Stimulated activated CD4-positive, alpha-beta T cell treated with anti-CD3 and anti-CD28 coated beads, Interleukin-1b, Interleukin-23, amount 100 ng/mL, for 1 hour (primary cell): ENCODE results near the gene CKAP5.
"Not testable (repeated sequence)": the region's sequence is repeated elsewhere in the genome, so short reads cannot be mapped to it uniquely, and the experiment has no call there.

ENCODE experiments used
- DNase-seq, 2 donors: peaks; one replicate each; pipeline ENCODE4 v3.0.0-alpha.2; 2020; ENCODE audit warnings: low read depth in 2 of 2

CKAP5 gene

GRCh38 chr11:46855167-46855566 is 9.1 kb upstream of the CKAP5 start:
- DNase-seq: no peak

- DNase-seq: no peak
Measured at GRCh38 chr11:46850829-46851380, 4.8 kb upstream of the CKAP5 start.

- no peak for DNase-seq
Measured at GRCh38 chr11:46849631-46850030, 3.6 kb upstream of the CKAP5 start.

GRCh38 chr11:46846510-46846830 is 390 bp upstream of the CKAP5 start:
- DNase-seq: no peak

GRCh38 chr11:46845440-46845739 is 690 bp downstream of the CKAP5 start:
- DNase-seq: no peak

- no peak for DNase-seq
Measured at GRCh38 chr11:46840116-46840515, 6.0 kb downstream of the CKAP5 start.

GRCh38 chr11:46838501-46838900 is 7.6 kb downstream of the CKAP5 start:
- no peak for DNase-seq

- no peak for DNase-seq
Measured at GRCh38 chr11:46837860-46838259, 8.2 kb downstream of the CKAP5 start.

- DNase-seq: no peak
Measured at GRCh38 chr11:46836870-46837269, 9.2 kb downstream of the CKAP5 start.

GRCh38 chr11:46836431-46836830 is 9.6 kb downstream of the CKAP5 start:
- no peak for DNase-seq

GRCh38 chr11:46835897-46836296 is 10.2 kb downstream of the CKAP5 start:
- no peak for DNase-seq

GRCh38 chr11:46834821-46835220 is 11.3 kb downstream of the CKAP5 start:
- no peak for DNase-seq

GRCh38 chr11:46832511-46833214 is 13.4 kb downstream of the CKAP5 start:
- DNase-seq: no peak

- no peak for DNase-seq
Measured at GRCh38 chr11:46827995-46828394, 18.1 kb downstream of the CKAP5 start.

- DNase-seq: peak; percentile 13 to 45
Measured at GRCh38 chr11:46826310-46827044, 19.6 kb downstream of the CKAP5 start.

GRCh38 chr11:46808799-46809431 is 37.2 kb downstream of the CKAP5 start:
- no peak for DNase-seq

- DNase-seq: no peak
Measured at GRCh38 chr11:46801694-46802470, 44.2 kb downstream of the CKAP5 start.

GRCh38 chr11:46800177-46800576 is 45.9 kb downstream of the CKAP5 start:
- no peak for DNase-seq

- DNase-seq: not testable (repeated sequence)
Measured at GRCh38 chr11:46799725-46800124, 46.4 kb downstream of the CKAP5 start.

GRCh38 chr11:46778416-46778815 is 67.7 kb downstream of the CKAP5 start:
- DNase-seq: no peak

- no peak for DNase-seq
Measured at GRCh38 chr11:46776878-46777277, 69.2 kb downstream of the CKAP5 start.

GRCh38 chr11:46769636-46770221 is 76.4 kb downstream of the CKAP5 start:
- no peak for DNase-seq
